H1 (cell line): ENCODE results near the gene CDRT4. TPM values are rescaled to one million over a fixed set of nuclear protein-coding genes. Genes with fewer than 3 reads are reported as not detected.

ENCODE experiments used
- CTCF ChIA-PET: fragments of 300-600 bp; sonication (Branson Sonifier 250); formaldehyde crosslinking; loops from one replicate; lab custom pipeline; 2021; ENCODE audit not compliant: partially characterized antibody; lab: Charles Lee
- POLR2A ChIA-PET: fragments of 300-600 bp; sonication (Branson Sonifier 250); formaldehyde crosslinking; loops from one replicate; lab custom pipeline; 2021; ENCODE audit warnings: inconsistent platforms; ENCODE audit not compliant: partially characterized antibody; lab: Charles Lee
- DNase-seq, 2 experiments: peaks; one replicate each; pipeline versions ENCODE4 v3.0.0 to v3.0.0-alpha.2; 2010 to 2022; ENCODE audit warnings: low spot score in 2 of 2, low read depth in 1 of 2, mixed read lengths in 1 of 2
- FAIRE-seq: peaks from 2 replicates; lab custom pipeline; 2011; peaks lifted over from hg19 to GRCh38; lab: Jason Lieb, UNC
- H2AFZ ChIP-seq: 2 replicates; pipeline ENCODE4 v1.8.1; 2012; ENCODE audit warnings: low read length, inconsistent platforms
- H2AK5ac ChIP-seq: 2 replicates; pipeline ENCODE4 v1.6.1; 2013; ENCODE audit warnings: low read depth, low read length
- H2BK120ac ChIP-seq: replicated peaks from 2 replicates; pipeline ENCODE3; 2013; ENCODE audit warnings: low read depth, low read length, inconsistent platforms
- H2BK12ac ChIP-seq: 2 replicates; pipeline ENCODE4 v1.6.1; 2013; ENCODE audit warnings: low read depth, low read length
- H2BK15ac ChIP-seq: 2 replicates; pipeline ENCODE4 v1.6.1; 2013; ENCODE audit warnings: low read length
- H2BK20ac ChIP-seq: 2 replicates; pipeline ENCODE4 v1.6.1; 2013; ENCODE audit warnings: low read length
- H2BK5ac ChIP-seq: 2 replicates; pipeline ENCODE4 v1.6.1; 2013; ENCODE audit warnings: low read depth, low read length
- H3K14ac ChIP-seq: 2 replicates; pipeline ENCODE4 v1.6.1; 2013; ENCODE audit warnings: inconsistent platforms; ENCODE audit not compliant: insufficient read length
- H3K18ac ChIP-seq: 2 replicates; pipeline ENCODE4 v1.6.1; 2013; ENCODE audit warnings: low read length; ENCODE audit errors: extremely low read depth
- H3K23ac ChIP-seq: 2 replicates; pipeline ENCODE4 v1.6.1; 2013; ENCODE audit warnings: inconsistent platforms; ENCODE audit not compliant: insufficient read length
- H3K23me2 ChIP-seq: 2 replicates; pipeline ENCODE4 v1.6.1; 2013; ENCODE audit warnings: low read depth, low read length
- H3K27ac ChIP-seq: 2 replicates; pipeline ENCODE4 v1.6.1; 2011; ENCODE audit warnings: low read depth, low read length, inconsistent platforms
- H3K27me3 ChIP-seq, 4 experiments: replicated peaks in 1 of 4; 1 replicate in 1 of 4; 2 replicates in 3 of 4; pipeline versions ENCODE4 v1.6.1 to v1.8.1; 2011 to 2013; ENCODE audit warnings: low read length in 3 of 4, mild to moderate bottlenecking in 3 of 4, inconsistent platforms in 2 of 4, mixed read lengths in 2 of 4, moderate library complexity in 1 of 4; ENCODE audit not compliant: control insufficient read depth in 3 of 4, insufficient read depth in 3 of 4; ENCODE audit errors: extremely low read depth in 1 of 4
- H3K36me3 ChIP-seq, 4 experiments: 2 replicates each; pipeline versions ENCODE4 v1.6.1 to v1.8.1; 2011 to 2013; ENCODE audit warnings: mild to moderate bottlenecking in 4 of 4, low read length in 3 of 4, moderate library complexity in 2 of 4, control low read depth in 1 of 4, inconsistent platforms in 1 of 4; ENCODE audit not compliant: insufficient read depth in 4 of 4, control insufficient read depth in 2 of 4
- H3K4ac ChIP-seq: replicated peaks from 2 replicates; pipeline ENCODE3; 2013; ENCODE audit warnings: low read length, low read depth, mixed read lengths, inconsistent platforms; ENCODE audit not compliant: insufficient read length
- H3K4me1 ChIP-seq, 4 experiments: replicated peaks in 1 of 4; 1 replicate in 1 of 4; 2 replicates in 3 of 4; pipeline versions ENCODE4 v1.6.1 to v1.8.1; 2011 to 2013; ENCODE audit warnings: low read length in 3 of 4, inconsistent platforms in 2 of 4, mixed read lengths in 1 of 4; ENCODE audit not compliant: insufficient read depth in 4 of 4, control insufficient read depth in 3 of 4
- H3K4me2 ChIP-seq, 2 experiments: 2 replicates each; pipeline versions ENCODE4 v1.6.1 to v1.8.1; 2011 to 2013; ENCODE audit warnings: low read depth in 2 of 2, low read length in 2 of 2, control low read depth in 1 of 2, inconsistent platforms in 1 of 2, mild to moderate bottlenecking in 1 of 2; ENCODE audit not compliant: insufficient read depth in 1 of 2
- H3K4me3 ChIP-seq, 4 experiments: fragments of 200-600, 300-600 bp in 1 of 4; sonication (generic), shearing (Covaris generic), sonication (Bioruptor Twin) in 1 of 4; 2 replicates each; pipeline versions ENCODE4 v1.5.1 to v1.8.1; 2011 to 2016; ENCODE audit warnings: low read length in 4 of 4, low read depth in 3 of 4, control low read depth in 2 of 4, inconsistent platforms in 2 of 4, mild to moderate bottlenecking in 2 of 4, mixed read lengths in 1 of 4, moderate library complexity in 1 of 4; ENCODE audit not compliant: insufficient read depth in 2 of 4; ENCODE audit errors: extremely low read depth in 1 of 4
- H3K56ac ChIP-seq: replicated peaks from 2 replicates; pipeline ENCODE3; 2013; ENCODE audit warnings: low read depth, mild to moderate bottlenecking, mixed read lengths, low read length, inconsistent platforms; ENCODE audit not compliant: insufficient read length
- H3K79me1 ChIP-seq: 2 replicates; pipeline ENCODE4 v1.6.1; 2013; ENCODE audit warnings: low read depth, low read length, control low read depth
- H3K79me2 ChIP-seq, 2 experiments: 2 replicates each; pipeline versions ENCODE4 v1.6.1 to v1.8.1; 2012 to 2013; ENCODE audit warnings: low read length in 2 of 2, mild to moderate bottlenecking in 2 of 2, inconsistent platforms in 1 of 2; ENCODE audit not compliant: insufficient read depth in 2 of 2, control insufficient read depth in 1 of 2
- H3K9ac ChIP-seq, 4 experiments: replicated peaks in 1 of 4; 1 replicate in 1 of 4; 2 replicates in 3 of 4; pipeline versions ENCODE4 v1.6.1 to v1.8.1; 2011 to 2013; ENCODE audit warnings: low read depth in 3 of 4, low read length in 3 of 4, control low read depth in 2 of 4, mild to moderate bottlenecking in 2 of 4, moderate library complexity in 2 of 4, inconsistent platforms in 1 of 4; ENCODE audit errors: extremely low read depth in 1 of 4
- H3K9me3 ChIP-seq, 2 experiments: 2 replicates each; pipeline versions ENCODE4 v1.6.1 to v1.8.1; 2012 to 2013; ENCODE audit warnings: mild to moderate bottlenecking in 2 of 2, moderate library complexity in 2 of 2, control low read depth in 1 of 2, inconsistent platforms in 1 of 2, low read depth in 1 of 2, low read length in 1 of 2, mixed read lengths in 1 of 2; ENCODE audit not compliant: insufficient read depth in 2 of 2
- H4K20me1 ChIP-seq, 2 experiments: replicated peaks in 1 of 2; 2 replicates each; pipeline versions ENCODE3 to v1.8.1; 2011 to 2013; ENCODE audit warnings: inconsistent platforms in 2 of 2, low read length in 2 of 2, mild to moderate bottlenecking in 1 of 2; ENCODE audit not compliant: insufficient read depth in 2 of 2, control insufficient read depth in 1 of 2
- H4K5ac ChIP-seq: 2 replicates; pipeline ENCODE4 v1.6.1; 2013; ENCODE audit warnings: low read length, low read depth, mixed read lengths, inconsistent platforms; ENCODE audit not compliant: insufficient read length
- H4K8ac ChIP-seq: 2 replicates; pipeline ENCODE4 v1.8.0; 2013; ENCODE audit warnings: mild to moderate bottlenecking, moderate library complexity, low read length, inconsistent platforms; ENCODE audit not compliant: insufficient read depth; ENCODE audit errors: extremely low read depth
- H4K91ac ChIP-seq: replicated peaks from 2 replicates; pipeline ENCODE3; 2013; ENCODE audit warnings: low read length, mixed read lengths, inconsistent platforms; ENCODE audit not compliant: insufficient read length
- ATF3 ChIP-seq: IDR thresholded peaks from 2 replicates; pipeline ENCODE4 v1.6.1; 2011; ENCODE audit warnings: low read depth, mild to moderate bottlenecking, low read length; ENCODE audit not compliant: insufficient read depth
- CREB1 ChIP-seq: IDR thresholded peaks from 2 replicates; pipeline ENCODE4 v1.6.1; 2012; ENCODE audit warnings: inconsistent platforms
- CTCF ChIP-seq, 3 experiments: IDR thresholded peaks; 1 replicate in 2 of 3; 2 replicates in 1 of 3; pipeline versions ENCODE4 v1.5.1 to v1.6.1; 2011; ENCODE audit warnings: low read length in 3 of 3, mild to moderate bottlenecking in 3 of 3, inconsistent platforms in 2 of 3, low read depth in 1 of 3, moderate library complexity in 1 of 3; ENCODE audit not compliant: insufficient read depth in 1 of 3; ENCODE audit errors: control extremely low read depth in 1 of 3
- NRF1 ChIP-seq: IDR thresholded peaks from 2 replicates; pipeline ENCODE4 v1.6.1; 2011; ENCODE audit warnings: mild to moderate bottlenecking, low read depth, low read length, improper control_type of control experiment
- WGBS, 2 experiments: shearing (Covaris generic) in 1 of 2; methylation state at CpG; one replicate each; pipeline versions ENCODE4 v1.1.6 to v1.1.7; 2013 to 2015; ENCODE audit warnings: low lambda C conversion rate in 2 of 2, mixed read lengths in 2 of 2, inconsistent platforms in 1 of 2, low coverage in 1 of 2, missing lambda C conversion rate in 1 of 2; ENCODE audit not compliant: insufficient replicate concordance in 2 of 2, insufficient coverage in 1 of 2, insufficient read length in 1 of 2; ENCODE audit errors: extremely low coverage in 1 of 2, missing lambda C conversion rate in 1 of 2; 5-methylcytosine and 5-hydroxymethylcytosine counted together
- polyA plus RNA-seq, 7 experiments: library from polyadenylated mRNA; depleted of rRNA in 3 of 7; stranded (reverse) in 5 of 7; unstranded in 2 of 7; fragments of >200 nt in 5 of 7; fragments of 200-250 nt in 2 of 7; gene quantifications; 1 replicate in 5 of 7; 2 replicates in 1 of 7; 4 replicates in 1 of 7; pipeline versions ENCODE4 v1.2.1 to v1.2.3, GENCODE V29; 2011 to 2013; ENCODE audit warnings: missing spikeins in 2 of 7, mixed read lengths in 2 of 7
- total RNA-seq: library from RNA; stranded (reverse); fragmentation: NEBNext Ultra II Directional; extraction: Animal tissue kit (Norgen Biotek cat#: 25700); gene quantifications from 2 replicates; pipeline ENCODE4 v1.2.1, GENCODE V29; 2021

CDRT4 gene
- total and polyA plus RNA-seq, 2 of the 8 experiments (the other 6 are each of a cell fraction or from before 2014, with no cell fraction given), result 2.6 to 5.6 TPM

GRCh38 chr17:15508466-15508865 lies 41.0 kb upstream of the CDRT4 start:
- no peak overlapping the region for H3K4me2 ChIP-seq
- H2AK5ac ChIP-seq, result no peak overlapping the region
- no peak overlapping the region for H2AFZ ChIP-seq
- no peak for FAIRE-seq
- DNase-seq, result no peak
- no peaks in the 10 kb centered on the region for H4K20me1 ChIP-seq
- no peak overlapping the region for H2BK12ac ChIP-seq
- H3K9ac ChIP-seq, result no peak overlapping the region
- peaks cover 0 to 7% (median 0%) of the 10 kb centered on the region in 4 experiments; a peak in 2 of 8 replicates for H3K36me3 ChIP-seq
- H3K27me3 ChIP-seq, result no peaks in the 10 kb centered on the region
- H3K4me3 ChIP-seq, result no peak overlapping the region
- H4K91ac ChIP-seq, result no peak overlapping the region
- CTCF ChIA-PET, result interaction anchor here (1.2 to 2.0 kb wide), 3 partner anchors 63 to 250 kb away, joined by 3 to 4 read pairs (median 3); no protein-coding TSS in a partner anchor
- H3K18ac ChIP-seq, result no peak overlapping the region
- no peak overlapping the region for H3K14ac ChIP-seq
- H3K9me3 ChIP-seq, result no peaks in the 10 kb centered on the region
- no peak overlapping the region for H3K56ac ChIP-seq
- no peaks in the 10 kb centered on the region for H3K4me1 ChIP-seq
- no peak overlapping the region for H2BK15ac ChIP-seq
- H3K27ac ChIP-seq, result no peak overlapping the region
- POLR2A ChIA-PET, result no interaction called here
- no peak overlapping the region for H4K5ac ChIP-seq
- H3K79me1 ChIP-seq, result peaks cover under 1% of the 10 kb centered on the region; the same call in 1 of the 2 replicates
- 89% methylated on average over 7 of the region's 7 CpGs; no CpG with 5 or more reads in 1 of the 2 experiments for WGBS, 2 experiments
- no peak overlapping the region for H2BK20ac ChIP-seq
- no peak overlapping the region for H2BK120ac ChIP-seq
- H4K8ac ChIP-seq, result no peak overlapping the region
- no peak overlapping the region; the same call in 1 of the 2 replicates for H2BK5ac ChIP-seq
- no peak overlapping the region for H3K4ac ChIP-seq
- H3K23ac ChIP-seq, result no peak overlapping the region
- H3K79me2 ChIP-seq, result no peaks in the 10 kb centered on the region
- H3K23me2 ChIP-seq, result no peaks in the 10 kb centered on the region
- no peak for TF ChIP-seq CTCF (IDR thresholded peaks at IDR 0.05; ENCODE audit: control extremely low read depth in 1 of 3, insufficient read depth in 1 of 3, low read depth in 1 of 3, low read length in 3 of 3)
- no peak for TF ChIP-seq CREB1
- TF ChIP-seq NRF1, result no peak
- TF ChIP-seq ATF3, result no peak
